Erythroblast (primary cell): ENCODE measurements around the gene RNF213.

Source experiments
- GATA1 ChIP-seq: IDR thresholded peaks from 2 replicates; pipeline ENCODE4 v1.6.1; 2011; ENCODE audit warnings: low read depth, mild to moderate bottlenecking, control low read depth, low read length, moderate library complexity
- POLR2A ChIP-seq: IDR thresholded peaks from 2 replicates; pipeline ENCODE4 v1.6.1; 2011; ENCODE audit warnings: mild to moderate bottlenecking, low read length

- TF ChIP-seq POLR2A (no peak), GATA1 (no peak)
Measured at GRCh38 chr17:80442764-80443163, 182.1 kb downstream of the RNF213 start.
